Gastrocnemius medialis (tissue), 4 donors: ENCODE data around the gene GAS6.

Experiments used
- CTCF ChIP-seq, 5 experiments: fragments of 450-650 bp in 3 of 5; fragments of 200-600 bp in 2 of 5; sonication (generic) in 2 of 5; IDR thresholded peaks in 4 of 5; conservative IDR thresholded peaks in 1 of 5; 1 replicate in 4 of 5; 2 replicates in 1 of 5; pipeline ENCODE4 v1.5.1; 2016 to 2019; ENCODE audit warnings: antibody characterized with exemption in 5 of 5, mild to moderate bottlenecking in 3 of 5, moderate library complexity in 3 of 5
- POLR2A ChIP-seq, 2 donors: fragments of 450-650 bp; IDR thresholded peaks; one replicate each; pipeline ENCODE4 v1.6.1; 2017; ENCODE audit warnings: antibody characterized with exemption in 2 of 2, mild to moderate bottlenecking in 2 of 2, moderate library complexity in 2 of 2

- no peak for TF ChIP-seq CTCF (IDR thresholded peaks at IDR 0.05 in 4 of 5, conservative IDR thresholded peaks at IDR 0.05 in 1 of 5)
- TF ChIP-seq POLR2A (IDR thresholded peaks at IDR 0.05) = no peak
These were observed 20.7 kb downstream of the GAS6 start for GRCh38 chr13:113843063-113843654.
